IMR-90 (cell line): ENCODE measurements around the gene TMEM121B.

Experiments
- CTCF ChIP-seq: conservative IDR thresholded peaks from 2 replicates; pipeline ENCODE4 v1.5.1; 2012; ENCODE audit warnings: mild to moderate bottlenecking, low read depth, low read length, improper control_type of control experiment
- POLR2A ChIP-seq: IDR thresholded peaks from 2 replicates; pipeline ENCODE4 v1.6.1; 2012; ENCODE audit warnings: mild to moderate bottlenecking, low read depth, low read length
- RAD21 ChIP-seq: IDR thresholded peaks from 2 replicates; pipeline ENCODE4 v1.6.1; 2012; ENCODE audit warnings: low read length, improper control_type of control experiment
- USF2 ChIP-seq: fragments of 150-350 bp; IDR thresholded peaks from 2 replicates; pipeline ENCODE4 v1.6.1; 2017; ENCODE audit warnings: mild to moderate bottlenecking, antibody characterized with exemption, low read length, low read depth

GRCh38 chr22:17117890-17118289 is 3.3 kb downstream of the TMEM121B start:
- TF ChIP-seq CTCF (no peak), RAD21 (no peak), USF2 (no peak), POLR2A (no peak)
